ENCODE measurements around the gene ATXN7. TPM values are rescaled to one million over a fixed set of nuclear protein-coding genes. Genes with fewer than 3 reads are reported as not detected.

The ATXN7 gene
- total RNA-seq, 4 donors from 2014 or later = 29.2 to 44.2 (median 38.3) TPM

GRCh38 chr3:64029287-64029686 is 165.6 kb downstream of the ATXN7 start:
- DNase-seq (ENCODE audit: low spot score in 2 of 2) = no peak
- Histone ChIP-seq H3K4me1 (peaks cover 0 to 17% (median 0%) of the 10 kb centered on the region in 4 donors), H3K4me3 (no peak overlapping the region), H3K9me3 (peaks cover 0 to 5% (median 0%) of the 10 kb centered on the region in 4 donors), H3K36me3 (no peaks in the 10 kb centered on the region), H3K27me3 (no peaks in the 10 kb centered on the region), H3K27ac (no peak overlapping the region)
- WGBS, 2 donors = 85 to 91% methylated on average over 4 of the region's 4 CpGs
- TF ChIP-seq EP300 (IDR thresholded peaks at IDR 0.05) (no peak), CTCF (IDR thresholded peaks at IDR 0.05) (no peak), POLR2A (IDR thresholded peaks at IDR 0.05) (no peak)

DNA sequence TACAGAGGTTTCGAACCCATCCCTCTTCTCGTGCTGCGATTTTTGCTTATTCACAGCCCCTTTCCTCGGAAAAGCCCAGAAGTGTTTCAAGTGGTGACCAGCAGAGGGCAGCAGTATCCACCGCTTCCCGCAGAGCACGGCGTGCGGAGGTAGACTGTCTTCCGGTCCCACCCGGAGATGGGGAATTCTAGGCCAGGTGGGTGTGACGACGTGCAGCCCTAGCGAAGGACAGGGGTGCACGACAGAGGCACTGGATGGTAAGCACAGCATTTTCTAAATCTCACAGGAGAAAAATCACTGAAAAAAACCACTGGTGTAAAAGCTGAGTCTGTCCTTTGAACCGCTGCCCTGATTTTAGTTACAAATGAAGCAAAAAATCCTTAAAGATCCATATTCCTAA is 167.1 kb downstream of the ATXN7 start:
- no peaks in the 10 kb centered on the region for H3K27me3 ChIP-seq
- H3K36me3 ChIP-seq = no peaks in the 10 kb centered on the region
- no peak for TF ChIP-seq POLR2A (IDR thresholded peaks at IDR 0.05)
- TF ChIP-seq EP300 (IDR thresholded peaks at IDR 0.05) = peak in 1 of 2 donors; percentile 51
- TF ChIP-seq CTCF (IDR thresholded peaks at IDR 0.05) = peak; percentile 78 to 95 (median 85)
- 2 to 3% methylated on average over 16 of the region's 16 CpGs for WGBS, 2 donors
- peak overlapping the region in 2 of 4 donors; percentile 52 to 57 for H3K27ac ChIP-seq
- DNase-seq (ENCODE audit: low spot score in 2 of 2) = peak; percentile 19 to 48
- peak overlapping the region in 3 of 4 donors; percentile 35 to 45 (median 38) for H3K4me3 ChIP-seq
- H3K4me1 ChIP-seq = peaks cover 0 to 17% (median 0%) of the 10 kb centered on the region in 4 donors
- H3K9me3 ChIP-seq = peaks cover 0 to 7% (median 0%) of the 10 kb centered on the region in 4 donors

DNA sequence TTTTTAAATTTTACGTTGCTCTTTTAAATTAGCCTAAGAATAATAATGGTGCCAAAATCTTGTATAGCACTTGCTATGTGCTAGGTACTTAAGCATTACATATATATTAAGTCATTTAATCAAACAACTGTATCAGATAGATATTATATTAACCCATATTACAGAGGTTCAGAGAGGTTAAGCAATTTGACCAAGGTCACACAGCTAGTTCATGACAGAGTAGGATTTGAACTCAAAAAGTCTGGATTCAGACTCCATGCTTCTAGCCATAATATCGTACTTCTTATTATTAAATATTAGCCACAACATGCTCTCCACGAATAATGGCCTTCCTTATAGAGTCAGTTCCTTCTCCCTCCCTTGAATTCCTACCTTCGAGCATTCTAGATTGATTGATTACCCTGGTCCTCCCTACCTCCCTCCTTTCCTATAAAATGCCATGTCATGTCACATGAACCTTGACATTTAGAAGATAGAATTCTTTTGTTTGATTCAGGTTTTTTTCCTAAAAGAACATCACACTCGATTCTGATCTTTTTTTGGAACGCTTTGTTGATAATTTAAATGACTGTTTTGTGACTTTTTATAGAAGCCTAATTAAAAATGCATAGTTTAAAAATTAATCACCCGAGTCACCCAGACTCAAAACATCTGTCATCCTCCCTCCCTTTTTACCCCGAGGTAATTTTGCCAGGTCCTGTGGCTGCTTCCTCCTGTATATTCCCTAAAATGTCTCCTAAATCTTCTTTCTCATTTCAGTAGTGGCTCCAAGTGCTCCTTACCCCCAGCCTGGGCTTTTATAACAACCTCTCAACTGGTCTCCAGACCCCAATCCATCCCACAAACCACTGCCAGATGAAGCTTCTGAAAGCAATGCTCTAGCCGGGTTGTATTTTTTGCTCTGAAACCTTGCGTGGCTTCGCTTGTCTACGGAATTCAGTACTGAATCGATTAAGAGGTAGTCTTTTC is 168.2 kb downstream of the ATXN7 start:
- H3K4me3 ChIP-seq = no peak overlapping the region
- H3K4me1 ChIP-seq = peaks cover 0 to 17% (median 0%) of the 10 kb centered on the region in 4 donors
- H3K27ac ChIP-seq = peak overlapping the region in 2 of 4 donors; percentile 52 to 62
- H3K36me3 ChIP-seq = no peaks in the 10 kb centered on the region
- no peak for DNase-seq (ENCODE audit: low spot score in 2 of 2)
- no peaks in the 10 kb centered on the region for H3K27me3 ChIP-seq
- 63 to 66% methylated on average over 13 of the region's 13 CpGs for WGBS, 2 donors
- TF ChIP-seq POLR2A (IDR thresholded peaks at IDR 0.05) = no peak
- no peak for TF ChIP-seq CTCF (IDR thresholded peaks at IDR 0.05)
- no peak for TF ChIP-seq EP300 (IDR thresholded peaks at IDR 0.05)
- H3K9me3 ChIP-seq = peaks cover 0 to 7% (median 0%) of the 10 kb centered on the region in 4 donors

DNA sequence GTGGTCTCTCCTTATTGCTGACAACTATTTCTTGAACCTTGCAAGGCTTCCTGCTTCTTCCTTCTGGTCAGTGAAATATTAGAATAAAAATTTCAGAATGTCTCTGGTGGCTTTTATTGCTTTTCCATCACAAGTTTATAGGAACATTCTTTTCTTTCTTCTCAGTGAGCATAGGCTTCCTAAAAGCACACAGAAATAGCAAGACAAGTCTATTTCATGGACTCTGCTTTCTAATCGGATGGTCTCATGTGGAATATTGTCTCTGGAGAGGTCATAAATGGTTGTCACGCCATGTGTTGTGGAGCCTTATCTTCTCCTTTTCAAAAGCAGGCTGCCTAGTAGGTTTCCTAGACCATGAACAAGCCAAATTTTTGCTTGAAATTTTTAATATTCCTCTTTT is 169.4 kb downstream of the ATXN7 start:
- Histone ChIP-seq H3K27ac (peak overlapping the region in 1 of 4 donors; percentile 52), H3K9me3 (peaks cover 0 to 7% (median 0%) of the 10 kb centered on the region in 4 donors), H3K27me3 (no peaks in the 10 kb centered on the region), H3K36me3 (no peaks in the 10 kb centered on the region), H3K4me1 (peaks cover 0 to 17% (median 0%) of the 10 kb centered on the region in 4 donors), H3K4me3 (no peak overlapping the region)
- no peak for TF ChIP-seq POLR2A (IDR thresholded peaks at IDR 0.05)
- no peak for TF ChIP-seq EP300 (IDR thresholded peaks at IDR 0.05)
- no peak for TF ChIP-seq CTCF (IDR thresholded peaks at IDR 0.05)
- WGBS, 2 donors = 73 to 76% methylated on average over 2 of the region's 2 CpGs
- no peak for DNase-seq (ENCODE audit: low spot score in 2 of 2)

- Histone ChIP-seq H3K27me3 (no peaks in the 10 kb centered on the region), H3K4me3 (no peak overlapping the region), H3K4me1 (peaks cover 0 to 2% (median 0%) of the 10 kb centered on the region in 4 donors), H3K27ac (no peak overlapping the region), H3K36me3 (no peaks in the 10 kb centered on the region), H3K9me3 (peaks cover 0 to 7% (median 0%) of the 10 kb centered on the region in 4 donors)
- 97 to 98% methylated on average over 7 of the region's 7 CpGs for WGBS, 2 donors
- no peak for TF ChIP-seq POLR2A (IDR thresholded peaks at IDR 0.05)
- no peak for TF ChIP-seq CTCF (IDR thresholded peaks at IDR 0.05)
- DNase-seq (ENCODE audit: low spot score in 2 of 2) = no peak
Observed at GRCh38 chr3:64037084-64037483, 173.4 kb downstream of the ATXN7 start.
